Measurements from ENCODE around the gene FOXO1.

GRCh38 chr13:40568246-40569023 lies 98.0 kb downstream of the FOXO1 start:
- TF ChIP-seq CTCF (conservative IDR thresholded peaks at IDR 0.05; ENCODE audit: low read length) = no peak
- no peak for TF ChIP-seq EZH2phosphoT487 (IDR thresholded peaks at IDR 0.05; ENCODE audit: borderline replicate concordance, low read depth, low read length)
